Endothelial cell of umbilical vein (primary cell): ENCODE measurements around the gene RNLS.

Experiments
- CTCF ChIP-seq, 2 donors: IDR thresholded peaks; 1 replicate in 1 of 2; 2 replicates in 1 of 2; pipeline ENCODE4 v1.5.1; 2011; ENCODE audit warnings: low read length in 2 of 2, mild to moderate bottlenecking in 2 of 2, moderate library complexity in 2 of 2, control low read depth in 1 of 2, inconsistent platforms in 1 of 2, low read depth in 1 of 2; ENCODE audit not compliant: insufficient read depth in 1 of 2; ENCODE audit errors: extremely low read depth in 1 of 2
- EZH2 ChIP-seq: IDR thresholded peaks from 2 replicates; pipeline ENCODE4 v1.6.1; 2012; ENCODE audit warnings: borderline replicate concordance, low read depth, mild to moderate bottlenecking, moderate library complexity, low read length, inconsistent platforms; ENCODE audit not compliant: severe bottlenecking
- FOS ChIP-seq: IDR thresholded peaks from 2 replicates; pipeline ENCODE4 v1.6.1; 2011; ENCODE audit warnings: mild to moderate bottlenecking, low read length, moderate library complexity, borderline replicate concordance; ENCODE audit not compliant: insufficient read depth
- MAX ChIP-seq: IDR thresholded peaks from 2 replicates; pipeline ENCODE4 v1.6.1; 2011; ENCODE audit not compliant: insufficient read depth, insufficient read length
- MYC ChIP-seq: IDR thresholded peaks from one replicate; pipeline ENCODE4 v1.6.1; 2011; ENCODE audit warnings: mild to moderate bottlenecking, low read depth, low read length
- POLR2A ChIP-seq: IDR thresholded peaks from 2 replicates; pipeline ENCODE4 v1.6.1; 2012; ENCODE audit warnings: low read depth, mild to moderate bottlenecking, control low read depth, low read length
- POLR2AphosphoS5 ChIP-seq: IDR thresholded peaks from 2 replicates; pipeline ENCODE4 v1.6.1; 2012; ENCODE audit warnings: low read depth, mild to moderate bottlenecking, control low read depth, low read length, moderate library complexity; ENCODE audit not compliant: insufficient read depth

GRCh38 chr10:88456730-88457129 is 126.4 kb downstream of the RNLS start:
- no peak for TF ChIP-seq POLR2A
- no peak for TF ChIP-seq CTCF (IDR thresholded peaks at IDR 0.05; ENCODE audit: extremely low read depth in 1 of 2, insufficient read depth in 1 of 2, low read depth in 1 of 2, low read length in 2 of 2)
- no peak for TF ChIP-seq POLR2AphosphoS5
- no peak for TF ChIP-seq EZH2
- TF ChIP-seq FOS = no peak
- TF ChIP-seq MAX = no peak
- no peak for TF ChIP-seq MYC
